Esophagus squamous epithelium (tissue), 4 donors: Measurements from ENCODE around the gene LMAN1L.

Experiments
- POLR2A ChIP-seq, 4 donors: fragments of 450-650 bp; IDR thresholded peaks; one replicate each; pipeline ENCODE4 v1.6.1; 2017; ENCODE audit warnings: antibody characterized with exemption in 4 of 4, mild to moderate bottlenecking in 4 of 4, moderate library complexity in 3 of 4
- TF ChIP-seq, protein P1 (sequence below), 6 experiments: fragments of 450-650 bp in 4 of 6; fragments of 200-600 bp in 2 of 6; sonication (generic) in 2 of 6; IDR thresholded peaks; one replicate each; pipeline ENCODE4 v1.5.1; 2016 to 2019; ENCODE audit warnings: antibody characterized with exemption in 6 of 6, mild to moderate bottlenecking in 4 of 6, moderate library complexity in 4 of 6

- TF ChIP-seq, protein P1, sequence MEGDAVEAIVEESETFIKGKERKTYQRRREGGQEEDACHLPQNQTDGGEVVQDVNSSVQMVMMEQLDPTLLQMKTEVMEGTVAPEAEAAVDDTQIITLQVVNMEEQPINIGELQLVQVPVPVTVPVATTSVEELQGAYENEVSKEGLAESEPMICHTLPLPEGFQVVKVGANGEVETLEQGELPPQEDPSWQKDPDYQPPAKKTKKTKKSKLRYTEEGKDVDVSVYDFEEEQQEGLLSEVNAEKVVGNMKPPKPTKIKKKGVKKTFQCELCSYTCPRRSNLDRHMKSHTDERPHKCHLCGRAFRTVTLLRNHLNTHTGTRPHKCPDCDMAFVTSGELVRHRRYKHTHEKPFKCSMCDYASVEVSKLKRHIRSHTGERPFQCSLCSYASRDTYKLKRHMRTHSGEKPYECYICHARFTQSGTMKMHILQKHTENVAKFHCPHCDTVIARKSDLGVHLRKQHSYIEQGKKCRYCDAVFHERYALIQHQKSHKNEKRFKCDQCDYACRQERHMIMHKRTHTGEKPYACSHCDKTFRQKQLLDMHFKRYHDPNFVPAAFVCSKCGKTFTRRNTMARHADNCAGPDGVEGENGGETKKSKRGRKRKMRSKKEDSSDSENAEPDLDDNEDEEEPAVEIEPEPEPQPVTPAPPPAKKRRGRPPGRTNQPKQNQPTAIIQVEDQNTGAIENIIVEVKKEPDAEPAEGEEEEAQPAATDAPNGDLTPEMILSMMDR (IDR thresholded peaks at IDR 0.05): no peak
- no peak for TF ChIP-seq POLR2A (IDR thresholded peaks at IDR 0.05)
Observed at GRCh38 chr15:74836846-74837245, 24.2 kb downstream of the LMAN1L start.
